ENCODE results near the gene IL5RA.

The IL5RA gene

GRCh38 chr3:3068358-3068881 lies 41.8 kb downstream of the IL5RA start:
- no peak for FAIRE-seq
- DNase-seq (ENCODE audit: low spot score), result no peak

GRCh38 chr3:3066910-3067309 lies 43.3 kb downstream of the IL5RA start:
- DNase-seq (ENCODE audit: low spot score), result no peak
- no peak for FAIRE-seq

- FAIRE-seq (no peak), DNase-seq (ENCODE audit: low spot score) (no peak)
Observed at GRCh38 chr3:3066378-3066777, 43.8 kb downstream of the IL5RA start.

GRCh38 chr3:3065876-3066275 lies 44.3 kb downstream of the IL5RA start:
- FAIRE-seq, result no peak
- DNase-seq (ENCODE audit: low spot score), result peak; percentile 14

- DNase-seq (ENCODE audit: low spot score) (no peak), FAIRE-seq (no peak)
Observed at GRCh38 chr3:3064297-3064696, 45.9 kb downstream of the IL5RA start.

GRCh38 chr3:3059645-3060044 lies 50.5 kb downstream of the IL5RA start:
- no peak for DNase-seq (ENCODE audit: low spot score)
- no peak for FAIRE-seq

- FAIRE-seq, result no peak
- no peak for DNase-seq (ENCODE audit: low spot score)
Observed at GRCh38 chr3:3053974-3054373, 56.2 kb downstream of the IL5RA start.

GRCh38 chr3:3038201-3038991 lies 71.8 kb downstream of the IL5RA start:
- DNase-seq (ENCODE audit: low spot score) (no peak), FAIRE-seq (no peak)

GRCh38 chr3:3037156-3037555 lies 73.0 kb downstream of the IL5RA start:
- DNase-seq (ENCODE audit: low spot score) (no peak), FAIRE-seq (no peak)

- FAIRE-seq (no peak), DNase-seq (ENCODE audit: low spot score) (no peak)
Observed at GRCh38 chr3:3031326-3031725, 78.8 kb downstream of the IL5RA start.

GRCh38 chr3:3027976-3028567 lies 82.1 kb downstream of the IL5RA start:
- DNase-seq (ENCODE audit: low spot score) (no peak), FAIRE-seq (no peak)

- no peak for DNase-seq (ENCODE audit: low spot score)
- no peak for FAIRE-seq
Observed at GRCh38 chr3:3023111-3023745, 86.9 kb downstream of the IL5RA start.

- FAIRE-seq, result no peak
- DNase-seq (ENCODE audit: low spot score), result no peak
Observed at GRCh38 chr3:3020209-3020608, 90.0 kb downstream of the IL5RA start.

Data from RCC 7860 (cell line).